Endothelial cell (in vitro differentiated cells): ENCODE measurements around the gene KMT2A. TPM values are rescaled to one million over a fixed set of nuclear protein-coding genes. Genes with fewer than 3 reads are reported as not detected.

Source experiments
- DNase-seq: peaks from one replicate; pipeline ENCODE4 v3.0.0; 2021; ENCODE audit warnings: low spot score
- H3K27ac Mint-ChIP-seq: one replicate; pipeline ENCODE4 v1.8.0; 2021; ENCODE audit warnings: mixed read lengths, inconsistent platforms; ENCODE audit not compliant: unreplicated experiment
- H3K27me3 Mint-ChIP-seq: one replicate; pipeline ENCODE4 v1.8.0; 2021; ENCODE audit warnings: mild to moderate bottlenecking, moderate library complexity, mixed read lengths, inconsistent platforms; ENCODE audit not compliant: unreplicated experiment
- H3K36me3 Mint-ChIP-seq: one replicate; pipeline ENCODE4 v1.8.0; 2021; ENCODE audit warnings: mild to moderate bottlenecking, low read depth, mixed read lengths, inconsistent platforms; ENCODE audit not compliant: unreplicated experiment
- H3K4me1 Mint-ChIP-seq: one replicate; pipeline ENCODE4 v1.8.0; 2021; ENCODE audit warnings: mild to moderate bottlenecking, mixed read lengths, inconsistent platforms; ENCODE audit not compliant: unreplicated experiment
- H3K4me3 Mint-ChIP-seq: one replicate; pipeline ENCODE4 v1.8.0; 2021; ENCODE audit warnings: mild to moderate bottlenecking, mixed read lengths, inconsistent platforms; ENCODE audit not compliant: unreplicated experiment
- H3K9me3 Mint-ChIP-seq: one replicate; pipeline ENCODE4 v1.8.0; 2021; ENCODE audit warnings: mixed read lengths, inconsistent platforms; ENCODE audit not compliant: unreplicated experiment
- CTCF ChIP-seq: fragments of 200-600 bp; sonication (generic); IDR thresholded peaks from one replicate; pipeline ENCODE4 v1.5.0; 2021; ENCODE audit warnings: antibody characterized with exemption; ENCODE audit not compliant: unreplicated experiment
- total RNA-seq: library from RNA; stranded (reverse); fragmentation: NEBNext Ultra II Directional; extraction: Animal tissue kit (Norgen Biotek cat#: 25700); gene quantifications from one replicate; pipeline ENCODE4 v1.2.1, GENCODE V29; 2021; ENCODE audit not compliant: unreplicated experiment

The KMT2A gene
- total RNA-seq, 1 donor from 2014 or later = 104 TPM

GRCh38 chr11:118418766-118419165 lies 17.5 kb upstream of the KMT2A start:
- TF ChIP-seq CTCF = no peak
- H3K9me3 Mint-ChIP-seq = no peaks in the 10 kb centered on the region
- H3K36me3 Mint-ChIP-seq = no peaks in the 10 kb centered on the region
- no peak overlapping the region for H3K27ac Mint-ChIP-seq
- DNase-seq = no peak
- H3K4me3 Mint-ChIP-seq = no peak overlapping the region
- no peaks in the 10 kb centered on the region for H3K4me1 Mint-ChIP-seq
- H3K27me3 Mint-ChIP-seq = peaks cover 2% of the 10 kb centered on the region

- H3K27me3 Mint-ChIP-seq = peaks cover 3% of the 10 kb centered on the region
- H3K36me3 Mint-ChIP-seq = no peaks in the 10 kb centered on the region
- H3K27ac Mint-ChIP-seq = no peak overlapping the region
- H3K4me3 Mint-ChIP-seq = no peak overlapping the region
- TF ChIP-seq CTCF = no peak
- DNase-seq = no peak
- H3K9me3 Mint-ChIP-seq = no peaks in the 10 kb centered on the region
- no peaks in the 10 kb centered on the region for H3K4me1 Mint-ChIP-seq
These were observed 8.6 kb upstream of the KMT2A start for GRCh38 chr11:118427707-118428106.

- H3K36me3 Mint-ChIP-seq = no peaks in the 10 kb centered on the region
- no peak for DNase-seq
- no peaks in the 10 kb centered on the region for H3K9me3 Mint-ChIP-seq
These were observed 5.3 kb upstream of the KMT2A start for GRCh38 chr11:118430956-118431355.

GRCh38 chr11:118434123-118434552 lies 2.2 kb upstream of the KMT2A start:
- no peaks in the 10 kb centered on the region for H3K9me3 Mint-ChIP-seq

More at GRCh38 chr11:118430956-118431355, 5.3 kb upstream of the KMT2A start:
- Mint-ChIP-seq H3K27ac (no peak overlapping the region), H3K27me3 (peaks cover 6% of the 10 kb centered on the region), H3K4me1 (peaks cover 9% of the 10 kb centered on the region), H3K4me3 (no peak overlapping the region)
- TF ChIP-seq CTCF = no peak

More at GRCh38 chr11:118434123-118434552, 2.2 kb upstream of the KMT2A start:
- no peak for DNase-seq
- Mint-ChIP-seq H3K4me3 (peak overlapping the region; percentile 90), H3K27ac (no peak overlapping the region), H3K36me3 (no peaks in the 10 kb centered on the region), H3K27me3 (peaks cover 6% of the 10 kb centered on the region), H3K4me1 (peaks cover 17% of the 10 kb centered on the region)
- TF ChIP-seq CTCF = no peak
